ENCODE results near the gene CATSPERD. TPM values are rescaled to one million over a fixed set of nuclear protein-coding genes. Genes with fewer than 3 reads are reported as not detected.

The CATSPERD gene
- total RNA-seq, 1 donor from 2014 or later = not detected

DNA sequence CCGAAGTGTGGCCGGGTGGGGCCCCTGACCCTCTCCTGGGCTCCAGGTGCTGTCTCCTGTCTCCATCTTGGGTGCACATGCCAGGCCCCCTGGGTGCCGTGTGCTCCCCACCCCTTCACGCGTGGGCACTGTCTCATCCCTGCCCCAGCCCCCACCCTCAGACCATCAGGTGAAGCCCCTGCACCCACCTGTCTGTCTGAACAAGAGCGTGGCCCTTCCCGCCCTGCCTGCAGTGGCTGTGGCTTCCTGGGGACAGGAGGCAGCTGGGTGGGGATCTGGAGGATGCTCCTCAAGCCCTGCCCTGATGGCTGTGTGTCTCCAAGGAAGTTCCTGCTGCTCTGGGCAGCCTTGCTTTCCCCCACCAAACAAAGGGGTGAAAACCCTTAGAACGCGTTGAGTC lies 61.9 kb downstream of the CATSPERD start:
- no peaks in the 10 kb centered on the region for H3K36me3 Mint-ChIP-seq (ENCODE audit: unreplicated experiment)
- peaks cover 2% of the 10 kb centered on the region for H3K27me3 Mint-ChIP-seq (ENCODE audit: unreplicated experiment)
- H3K4me3 Mint-ChIP-seq (ENCODE audit: unreplicated experiment) = no peak overlapping the region
- DNase-seq = no peak
- H3K4me1 Mint-ChIP-seq (ENCODE audit: low read depth, unreplicated experiment) = no peaks in the 10 kb centered on the region
- TF ChIP-seq, protein P1, sequence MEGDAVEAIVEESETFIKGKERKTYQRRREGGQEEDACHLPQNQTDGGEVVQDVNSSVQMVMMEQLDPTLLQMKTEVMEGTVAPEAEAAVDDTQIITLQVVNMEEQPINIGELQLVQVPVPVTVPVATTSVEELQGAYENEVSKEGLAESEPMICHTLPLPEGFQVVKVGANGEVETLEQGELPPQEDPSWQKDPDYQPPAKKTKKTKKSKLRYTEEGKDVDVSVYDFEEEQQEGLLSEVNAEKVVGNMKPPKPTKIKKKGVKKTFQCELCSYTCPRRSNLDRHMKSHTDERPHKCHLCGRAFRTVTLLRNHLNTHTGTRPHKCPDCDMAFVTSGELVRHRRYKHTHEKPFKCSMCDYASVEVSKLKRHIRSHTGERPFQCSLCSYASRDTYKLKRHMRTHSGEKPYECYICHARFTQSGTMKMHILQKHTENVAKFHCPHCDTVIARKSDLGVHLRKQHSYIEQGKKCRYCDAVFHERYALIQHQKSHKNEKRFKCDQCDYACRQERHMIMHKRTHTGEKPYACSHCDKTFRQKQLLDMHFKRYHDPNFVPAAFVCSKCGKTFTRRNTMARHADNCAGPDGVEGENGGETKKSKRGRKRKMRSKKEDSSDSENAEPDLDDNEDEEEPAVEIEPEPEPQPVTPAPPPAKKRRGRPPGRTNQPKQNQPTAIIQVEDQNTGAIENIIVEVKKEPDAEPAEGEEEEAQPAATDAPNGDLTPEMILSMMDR (IDR thresholded peaks at IDR 0.05; ENCODE audit: partially characterized antibody, unreplicated experiment) = no peak
- H3K9me3 Mint-ChIP-seq (ENCODE audit: unreplicated experiment) = no peaks in the 10 kb centered on the region
- no peak overlapping the region for H3K27ac Mint-ChIP-seq (ENCODE audit: unreplicated experiment)

DNA sequence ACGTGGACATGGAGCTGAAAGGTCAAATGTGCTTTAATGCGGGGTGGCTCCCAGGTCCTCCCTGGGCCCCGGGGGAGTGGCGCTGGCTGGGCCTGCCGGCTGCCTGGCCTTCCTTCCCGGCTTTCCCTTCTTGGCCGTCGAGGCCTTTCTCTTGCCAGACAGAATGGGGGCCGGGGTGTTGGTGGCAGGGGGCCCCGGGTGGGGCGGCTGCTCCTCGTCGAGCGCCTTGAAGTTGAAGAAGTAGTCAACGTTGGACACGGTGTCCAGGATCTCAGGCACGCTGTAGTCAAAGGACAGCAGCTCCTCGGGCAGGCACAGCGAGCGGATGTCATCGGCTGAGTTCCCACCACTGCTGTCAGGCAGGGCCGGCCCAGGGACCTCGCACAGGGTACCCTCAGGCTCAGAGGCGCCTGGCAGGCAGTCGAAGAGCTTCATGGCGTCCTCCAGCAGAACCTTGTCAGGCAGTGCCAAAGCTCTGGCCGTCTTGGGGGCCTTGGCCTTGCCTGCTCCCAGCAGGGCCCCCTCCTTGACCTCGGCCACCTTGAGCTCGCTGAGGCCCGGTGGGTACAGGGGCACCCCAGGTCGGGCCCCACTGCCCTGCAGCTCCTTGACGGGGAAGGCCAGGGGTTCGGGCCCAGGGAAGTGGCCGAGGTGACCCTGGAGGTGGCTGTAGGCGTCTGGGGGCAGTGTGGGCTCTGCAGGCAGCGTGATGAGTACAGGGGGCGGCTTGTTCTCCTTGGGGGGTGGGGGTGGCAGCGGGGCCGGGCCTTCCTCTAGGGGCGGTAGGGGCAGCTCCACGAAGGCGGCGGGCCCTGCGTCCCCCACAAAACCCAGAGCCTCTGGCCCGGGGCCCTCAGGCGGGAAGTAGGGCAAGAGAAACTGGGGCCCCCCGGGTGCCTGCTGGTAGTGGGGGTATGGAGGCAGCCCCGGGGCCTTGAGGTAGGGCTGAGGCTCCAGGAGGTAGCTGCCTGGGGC lies 62.8 kb downstream of the CATSPERD start:
- no peaks in the 10 kb centered on the region for H3K9me3 Mint-ChIP-seq (ENCODE audit: unreplicated experiment)
- H3K27me3 Mint-ChIP-seq (ENCODE audit: unreplicated experiment) = peaks cover 2% of the 10 kb centered on the region
- TF ChIP-seq, protein P1 (IDR thresholded peaks at IDR 0.05; ENCODE audit: partially characterized antibody, unreplicated experiment) = no peak
- no peak overlapping the region for H3K27ac Mint-ChIP-seq (ENCODE audit: unreplicated experiment)
- H3K36me3 Mint-ChIP-seq (ENCODE audit: unreplicated experiment) = no peaks in the 10 kb centered on the region
- H3K4me3 Mint-ChIP-seq (ENCODE audit: unreplicated experiment) = no peak overlapping the region
- H3K4me1 Mint-ChIP-seq (ENCODE audit: low read depth, unreplicated experiment) = no peaks in the 10 kb centered on the region
- DNase-seq = no peak

DNA sequence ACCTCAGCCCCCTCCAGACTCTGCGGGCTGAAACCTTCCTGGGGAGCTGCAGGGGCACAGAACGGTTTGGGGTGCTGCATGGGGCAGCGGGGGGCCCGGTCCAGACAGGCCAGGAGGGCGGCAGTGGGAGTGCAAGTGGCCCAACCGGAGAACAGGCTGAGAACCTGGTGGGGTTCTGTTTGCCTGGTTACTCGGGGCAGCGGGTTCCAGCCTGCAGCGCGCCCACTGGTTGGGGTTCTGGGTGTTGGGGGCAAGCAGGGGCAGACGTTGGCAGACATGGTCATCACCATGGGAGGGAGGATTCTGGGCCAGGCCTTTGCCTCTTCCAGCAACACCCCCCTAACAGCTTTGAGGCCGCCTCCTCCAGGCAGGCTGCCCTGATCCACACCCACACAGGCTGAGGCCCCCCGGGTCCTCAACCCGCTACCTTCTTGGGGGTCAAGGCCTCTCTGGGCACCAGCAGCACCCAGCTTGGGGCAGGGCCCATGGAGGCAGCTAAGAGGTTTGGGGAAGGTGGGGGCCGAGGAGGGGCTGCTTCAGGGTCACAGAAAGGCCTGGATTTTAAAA lies 64.2 kb downstream of the CATSPERD start, which contains the start of gene PRR22:
Gene PRR22 (minus strand): TSS at position 166 of the 567 bp plus-strand sequence. CDS start 86 bp downstream, at position 80.
- H3K4me1 Mint-ChIP-seq (ENCODE audit: low read depth, unreplicated experiment) = no peaks in the 10 kb centered on the region
- peaks cover under 1% of the 10 kb centered on the region for H3K9me3 Mint-ChIP-seq (ENCODE audit: unreplicated experiment)
- TF ChIP-seq, protein P1 (IDR thresholded peaks at IDR 0.05; ENCODE audit: partially characterized antibody, unreplicated experiment) = no peak
- peaks cover 4% of the 10 kb centered on the region for H3K27me3 Mint-ChIP-seq (ENCODE audit: unreplicated experiment)
- no peaks in the 10 kb centered on the region for H3K36me3 Mint-ChIP-seq (ENCODE audit: unreplicated experiment)
- DNase-seq = no peak
- H3K27ac Mint-ChIP-seq (ENCODE audit: unreplicated experiment) = no peak within 1 kb of the TSS
- H3K4me3 Mint-ChIP-seq (ENCODE audit: unreplicated experiment) = no peak within 1 kb of the TSS

DNA sequence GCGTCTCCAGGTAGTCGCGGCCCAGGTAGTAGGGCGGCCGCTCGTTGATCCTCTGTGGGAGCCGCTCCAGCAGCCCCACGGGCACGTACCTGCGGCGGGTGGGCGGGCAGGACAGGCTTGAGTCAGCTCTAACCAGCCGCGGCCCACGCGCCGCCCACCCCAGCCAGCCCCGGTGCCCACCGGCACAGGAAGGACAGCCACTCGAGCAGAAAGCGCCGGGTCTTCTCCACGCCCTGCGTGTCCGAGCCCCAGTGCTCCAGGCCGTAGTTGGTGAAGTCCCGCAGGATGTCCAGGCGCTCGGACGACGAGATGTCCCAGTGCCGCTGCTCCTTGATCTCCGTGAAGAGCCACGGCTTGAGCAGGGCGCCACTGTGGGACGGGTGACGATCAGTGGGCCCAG lies 65.0 kb downstream of the CATSPERD start:
- Mint-ChIP-seq H3K4me1 (ENCODE audit: low read depth, unreplicated experiment) (peaks cover 5% of the 10 kb centered on the region), H3K9me3 (ENCODE audit: unreplicated experiment) (peaks cover 6% of the 10 kb centered on the region), H3K27me3 (ENCODE audit: unreplicated experiment) (peaks cover 9% of the 10 kb centered on the region), H3K36me3 (ENCODE audit: unreplicated experiment) (peaks cover 3% of the 10 kb centered on the region), H3K4me3 (ENCODE audit: unreplicated experiment) (no peak overlapping the region), H3K27ac (ENCODE audit: unreplicated experiment) (no peak overlapping the region)
- TF ChIP-seq, protein P1 (IDR thresholded peaks at IDR 0.05; ENCODE audit: partially characterized antibody, unreplicated experiment) = no peak
- no peak for DNase-seq
